Progenitor cell of endocrine pancreas (in vitro differentiated cells): ENCODE results near the gene PTTG2. TPM values are rescaled to one million over a fixed set of nuclear protein-coding genes. Genes with fewer than 3 reads are reported as not detected.

Experiments used
- DNase-seq: peaks from one replicate; pipeline ENCODE4 v3.0.0; 2021; ENCODE audit warnings: low spot score; ENCODE audit not compliant: unreplicated experiment
- H3K27ac Mint-ChIP-seq: 2 replicates; pipeline ENCODE4 v1.8.0; 2021; ENCODE audit warnings: mild to moderate bottlenecking, moderate library complexity, mixed read lengths
- H3K27me3 Mint-ChIP-seq: 2 replicates; pipeline ENCODE4 v1.8.0; 2021; ENCODE audit warnings: mixed read lengths
- H3K36me3 Mint-ChIP-seq: 2 replicates; pipeline ENCODE4 v1.8.0; 2022; ENCODE audit warnings: mixed read lengths; ENCODE audit not compliant: insufficient read depth
- H3K4me1 Mint-ChIP-seq: 2 replicates; pipeline ENCODE4 v1.8.0; 2021; ENCODE audit warnings: low read depth, mixed read lengths
- H3K4me3 Mint-ChIP-seq: 2 replicates; pipeline ENCODE4 v1.8.0; 2021; ENCODE audit warnings: low read depth, mild to moderate bottlenecking, moderate library complexity, mixed read lengths
- H3K9me3 Mint-ChIP-seq: 2 replicates; pipeline ENCODE4 v1.8.0; 2021; ENCODE audit warnings: low read depth, mixed read lengths
- total RNA-seq: library from RNA; stranded (reverse); gene quantifications from 2 replicates; pipeline ENCODE4 v1.2.1, GENCODE V29; 2021
- TF ChIP-seq, protein P1 (sequence below): fragments of 200-600 bp; sonication (generic); IDR thresholded peaks from one replicate; pipeline ENCODE4 v1.5.0; 2021; ENCODE audit warnings: antibody characterized with exemption, mild to moderate bottlenecking; ENCODE audit not compliant: unreplicated experiment

PTTG2 gene
- total RNA-seq, 1 donor from 2014 or later: not detected

- Mint-ChIP-seq H3K27me3 (no peaks in the 10 kb centered on the region), H3K4me3 (no peak overlapping the region), H3K9me3 (no peaks in the 10 kb centered on the region), H3K4me1 (peaks cover 25% of the 10 kb centered on the region), H3K27ac (no peak overlapping the region), H3K36me3 (no peaks in the 10 kb centered on the region)
- DNase-seq: no peak
- TF ChIP-seq, protein P1, sequence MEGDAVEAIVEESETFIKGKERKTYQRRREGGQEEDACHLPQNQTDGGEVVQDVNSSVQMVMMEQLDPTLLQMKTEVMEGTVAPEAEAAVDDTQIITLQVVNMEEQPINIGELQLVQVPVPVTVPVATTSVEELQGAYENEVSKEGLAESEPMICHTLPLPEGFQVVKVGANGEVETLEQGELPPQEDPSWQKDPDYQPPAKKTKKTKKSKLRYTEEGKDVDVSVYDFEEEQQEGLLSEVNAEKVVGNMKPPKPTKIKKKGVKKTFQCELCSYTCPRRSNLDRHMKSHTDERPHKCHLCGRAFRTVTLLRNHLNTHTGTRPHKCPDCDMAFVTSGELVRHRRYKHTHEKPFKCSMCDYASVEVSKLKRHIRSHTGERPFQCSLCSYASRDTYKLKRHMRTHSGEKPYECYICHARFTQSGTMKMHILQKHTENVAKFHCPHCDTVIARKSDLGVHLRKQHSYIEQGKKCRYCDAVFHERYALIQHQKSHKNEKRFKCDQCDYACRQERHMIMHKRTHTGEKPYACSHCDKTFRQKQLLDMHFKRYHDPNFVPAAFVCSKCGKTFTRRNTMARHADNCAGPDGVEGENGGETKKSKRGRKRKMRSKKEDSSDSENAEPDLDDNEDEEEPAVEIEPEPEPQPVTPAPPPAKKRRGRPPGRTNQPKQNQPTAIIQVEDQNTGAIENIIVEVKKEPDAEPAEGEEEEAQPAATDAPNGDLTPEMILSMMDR: no peak
These were observed 44.7 kb downstream of the PTTG2 start for GRCh38 chr4:38004887-38005286.

DNA sequence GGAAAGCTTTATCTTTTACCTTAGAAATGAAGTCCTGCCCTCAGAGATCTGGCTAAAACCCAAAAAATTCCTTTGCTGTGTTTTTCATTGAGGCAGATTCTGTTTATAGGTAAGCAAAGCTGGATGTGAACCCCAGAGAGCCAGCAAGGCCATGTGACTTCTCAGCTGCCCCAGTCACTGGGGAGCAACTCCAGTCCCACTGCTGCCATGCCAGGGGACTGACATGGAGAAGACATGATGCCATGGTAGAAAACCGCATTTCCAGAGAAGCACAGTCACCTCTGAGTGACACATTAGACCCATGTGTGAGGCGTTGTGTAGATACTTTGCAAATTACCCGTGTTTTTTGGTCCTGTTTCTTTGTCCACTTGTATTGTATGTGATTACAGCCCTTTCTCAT, 45.4 kb downstream of the PTTG2 start:
- H3K36me3 Mint-ChIP-seq: no peaks in the 10 kb centered on the region
- TF ChIP-seq, protein P1: no peak
- DNase-seq: no peak
- H3K4me1 Mint-ChIP-seq: peaks cover 31% of the 10 kb centered on the region
- H3K9me3 Mint-ChIP-seq: no peaks in the 10 kb centered on the region
- no peak overlapping the region for H3K4me3 Mint-ChIP-seq
- no peaks in the 10 kb centered on the region for H3K27me3 Mint-ChIP-seq
- no peak overlapping the region for H3K27ac Mint-ChIP-seq

DNA sequence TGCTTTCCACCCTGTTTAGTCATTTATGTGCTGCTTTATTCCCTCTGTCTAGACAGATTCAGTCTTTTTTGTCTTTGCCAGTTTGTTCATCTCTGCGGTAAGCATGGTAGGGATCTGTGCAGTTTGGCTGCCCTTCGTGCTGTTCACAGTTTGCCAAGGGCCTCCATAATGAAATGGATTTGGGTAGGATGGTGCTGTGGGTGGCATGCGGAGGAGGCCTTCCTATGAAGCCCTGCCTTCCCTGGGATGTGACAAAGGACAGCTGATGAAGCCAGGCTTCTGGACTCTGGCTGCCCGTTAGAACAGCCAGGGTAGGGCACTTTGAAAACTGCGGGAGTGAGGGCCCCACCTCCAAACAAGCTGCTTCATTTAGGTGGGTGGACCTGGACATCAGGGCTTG, 47.4 kb downstream of the PTTG2 start:
- Mint-ChIP-seq H3K9me3 (no peaks in the 10 kb centered on the region), H3K36me3 (no peaks in the 10 kb centered on the region), H3K27ac (no peak overlapping the region), H3K4me1 (peaks cover 31% of the 10 kb centered on the region), H3K27me3 (no peaks in the 10 kb centered on the region), H3K4me3 (no peak overlapping the region)
- TF ChIP-seq, protein P1: no peak
- no peak for DNase-seq

- Mint-ChIP-seq H3K27ac (no peak overlapping the region), H3K9me3 (no peaks in the 10 kb centered on the region), H3K27me3 (no peaks in the 10 kb centered on the region), H3K4me3 (no peak overlapping the region), H3K36me3 (no peaks in the 10 kb centered on the region), H3K4me1 (peaks cover 31% of the 10 kb centered on the region)
- DNase-seq: no peak
- TF ChIP-seq, protein P1: no peak
These were observed 48.4 kb downstream of the PTTG2 start for GRCh38 chr4:38008571-38009021.

GRCh38 chr4:38009421-38009820, 49.2 kb downstream of the PTTG2 start:
- no peak overlapping the region for H3K4me3 Mint-ChIP-seq
- peaks cover 28% of the 10 kb centered on the region for H3K4me1 Mint-ChIP-seq
- H3K27me3 Mint-ChIP-seq: no peaks in the 10 kb centered on the region
- no peak for DNase-seq
- no peak overlapping the region for H3K27ac Mint-ChIP-seq
- H3K36me3 Mint-ChIP-seq: peaks cover 2% of the 10 kb centered on the region
- H3K9me3 Mint-ChIP-seq: no peaks in the 10 kb centered on the region
- TF ChIP-seq, protein P1: no peak
